Left renal cortex interstitium (tissue), 4 donors: ENCODE measurements around the gene INO80. TPM values are rescaled to one million over a fixed set of nuclear protein-coding genes. Genes with fewer than 3 reads are reported as not detected.
"Not testable (repeated sequence)": the region's sequence is repeated elsewhere in the genome, so short reads cannot be mapped to it uniquely, and the experiment has no call there.

Experiments
- DNase-seq, 4 donors: peaks; one replicate each; pipeline ENCODE4 v3.0.0-alpha.2; 2013; ENCODE audit warnings: low read depth in 4 of 4, low spot score in 2 of 4, missing footprints in 1 of 4
- polyA plus RNA-seq, 4 donors: library from polyadenylated mRNA; unstranded; fragments of 120-200 nt; gene quantifications; one replicate each; pipeline ENCODE4 v1.2.1, GENCODE V29; 2013; ENCODE audit not compliant: insufficient read length in 4 of 4

The INO80 gene
- polyA plus RNA-seq, 4 donors, result 19.8 to 26.1 (median 22.7) TPM

- DNase-seq, result not testable (repeated sequence)
These were observed 161.8 kb downstream of the INO80 start for GRCh38 chr15:40954158-40954848.

GRCh38 chr15:40953713-40954074 lies 162.4 kb downstream of the INO80 start:
- no peak for DNase-seq

DNA sequence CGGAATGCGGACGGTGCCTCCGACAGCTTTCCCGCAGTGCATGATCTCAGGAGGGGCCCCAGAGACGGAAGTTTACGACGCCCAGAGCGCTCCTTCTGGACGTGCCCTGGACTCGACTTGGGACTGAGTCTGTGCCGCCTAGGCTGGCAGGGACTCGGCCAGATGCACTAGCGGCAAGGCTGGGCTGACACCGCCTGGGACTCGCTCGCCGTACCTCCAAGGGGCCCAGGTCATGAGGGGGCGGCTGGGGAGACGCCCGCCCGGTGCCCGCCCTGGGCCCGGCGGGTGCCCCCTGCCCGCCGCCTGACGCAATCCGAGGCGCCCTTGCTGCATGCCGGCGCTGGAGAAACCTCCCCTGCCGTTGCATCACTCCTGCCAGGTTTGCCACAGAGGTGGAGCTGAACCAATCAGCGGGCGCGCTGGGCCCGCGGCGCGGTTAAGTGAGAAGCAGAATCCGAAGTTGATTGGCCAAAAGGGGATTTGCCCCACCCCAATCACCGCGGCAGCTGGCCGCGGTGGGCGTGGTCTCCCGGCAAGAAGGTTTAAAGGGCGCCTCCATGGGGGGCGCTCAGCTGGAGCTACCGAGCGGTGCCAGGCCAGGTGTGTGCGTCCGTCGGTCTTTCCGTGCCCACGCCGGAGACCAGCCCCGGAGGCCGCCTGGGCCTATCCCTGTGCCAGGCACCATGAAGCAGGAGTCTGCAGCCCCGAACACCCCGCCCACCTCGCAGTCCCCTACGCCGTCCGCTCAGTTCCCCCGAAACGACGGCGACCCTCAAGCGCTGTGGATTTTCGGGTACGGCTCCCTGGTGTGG lies 163.0 kb downstream of the INO80 start, which contains the start of gene CHAC1:
Gene CHAC1 (plus strand): TSS at position 571 of the 812 bp plus-strand sequence. CDS start 113 bp downstream, at position 684.
- peak in 3 of 4 donors; percentile 82 to 85 (median 85) for DNase-seq

- DNase-seq, result no peak
These were observed 163.7 kb downstream of the INO80 start for GRCh38 chr15:40952301-40952900.

GRCh38 chr15:40951764-40952163 lies 164.3 kb downstream of the INO80 start:
- DNase-seq, result no peak

DNA sequence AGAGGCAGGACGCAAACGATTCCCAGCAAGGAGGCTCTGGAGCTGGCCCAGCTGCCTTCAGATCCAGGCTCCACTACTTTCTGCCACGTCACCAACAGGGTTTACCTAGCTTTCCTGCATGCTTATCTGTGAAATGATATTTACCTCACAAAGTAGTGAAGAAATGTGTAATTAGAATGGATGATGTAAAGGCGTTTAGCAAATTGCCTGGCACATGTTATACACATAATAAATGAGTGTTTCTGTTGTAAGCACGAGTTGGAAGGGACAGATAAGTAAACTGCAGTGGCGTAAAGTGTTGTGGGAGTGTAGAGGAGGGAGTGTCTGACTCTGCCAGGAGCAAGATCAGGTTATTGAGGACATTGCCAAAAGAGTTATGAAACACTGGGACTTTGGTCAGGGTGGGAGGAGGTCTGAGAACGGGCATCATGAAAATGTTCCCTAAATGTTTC lies 166.3 kb downstream of the INO80 start:
- DNase-seq, result no peak

- DNase-seq, result no peak
These were observed 167.2 kb downstream of the INO80 start for GRCh38 chr15:40948706-40949473.

GRCh38 chr15:40944510-40945296 lies 171.4 kb downstream of the INO80 start:
- no peak for DNase-seq

GRCh38 chr15:40943764-40944365 lies 172.2 kb downstream of the INO80 start:
- DNase-seq, result no peak

GRCh38 chr15:40942878-40943277 lies 173.2 kb downstream of the INO80 start:
- no peak for DNase-seq

DNA sequence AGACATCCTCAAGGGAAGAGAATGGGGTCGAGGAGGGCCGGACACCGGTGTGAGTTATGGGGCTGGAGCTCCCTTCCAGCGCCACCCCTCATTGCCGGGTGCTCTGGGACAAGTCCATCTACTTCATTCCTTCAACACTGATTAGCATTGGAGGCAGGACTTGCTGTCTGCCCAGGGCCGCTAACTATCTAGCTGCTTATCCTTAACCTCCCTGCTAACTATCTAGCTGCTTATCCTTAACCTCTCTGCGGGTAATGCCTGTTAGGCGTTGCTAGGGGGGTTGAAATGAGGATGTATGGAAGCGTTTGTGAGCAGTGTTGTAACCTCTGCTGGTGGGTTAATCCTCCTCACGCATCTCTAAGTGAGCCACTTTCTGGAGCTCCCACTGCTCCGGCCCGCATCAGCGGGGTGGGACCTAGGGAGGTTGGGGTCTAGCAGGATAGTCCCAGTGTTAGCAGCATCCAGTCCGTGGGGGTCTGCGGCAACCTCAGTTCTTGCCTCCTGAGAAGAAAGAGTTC lies 173.7 kb downstream of the INO80 start:
- no peak for DNase-seq

DNA sequence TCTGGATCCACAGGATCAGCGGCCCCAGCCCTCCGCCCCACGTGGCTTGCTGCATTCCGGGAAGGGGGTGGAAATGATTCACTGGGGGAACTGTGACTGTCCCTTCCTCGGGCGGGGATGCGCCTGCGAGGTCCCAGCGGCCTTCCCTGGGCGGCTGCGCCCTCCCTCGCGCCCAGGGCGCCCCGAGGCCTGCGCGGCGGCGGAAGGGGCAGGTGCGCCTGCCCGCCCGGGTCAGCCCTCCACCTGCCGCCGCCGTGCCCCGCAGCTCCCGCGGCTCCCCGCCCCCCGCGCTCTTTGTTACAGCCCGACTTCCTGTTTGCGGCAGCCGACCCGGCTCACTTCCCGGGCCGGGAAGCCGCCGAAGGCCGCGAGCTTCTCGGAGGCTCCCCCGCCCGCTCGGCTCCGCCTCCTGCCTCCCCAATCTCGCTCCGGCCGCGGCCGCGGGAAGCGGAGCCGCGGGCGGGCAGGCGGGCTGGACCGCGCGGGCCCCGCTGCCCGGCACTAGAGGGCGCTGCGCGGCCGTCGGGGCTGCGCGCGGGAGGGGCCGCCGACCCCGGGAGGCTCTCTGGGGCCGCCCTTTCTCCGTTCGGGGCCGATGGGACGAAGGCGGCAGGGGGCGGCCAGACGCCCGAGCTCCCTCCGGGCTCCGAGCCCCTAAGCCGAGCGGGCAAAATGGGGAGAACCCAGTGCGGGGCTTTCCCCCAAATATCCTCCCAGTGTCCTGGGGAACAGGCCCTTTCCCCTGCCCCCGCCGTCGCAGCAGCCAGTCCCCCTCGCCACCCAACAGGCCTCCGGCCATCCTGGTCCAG lies 174.3 kb downstream of the INO80 start:
- peak in 1 of 4 donors; percentile 68 for DNase-seq

GRCh38 chr15:40941068-40941527 lies 175.0 kb downstream of the INO80 start:
- no peak for DNase-seq

GRCh38 chr15:40940296-40940801 lies 175.7 kb downstream of the INO80 start:
- no peak for DNase-seq

DNA sequence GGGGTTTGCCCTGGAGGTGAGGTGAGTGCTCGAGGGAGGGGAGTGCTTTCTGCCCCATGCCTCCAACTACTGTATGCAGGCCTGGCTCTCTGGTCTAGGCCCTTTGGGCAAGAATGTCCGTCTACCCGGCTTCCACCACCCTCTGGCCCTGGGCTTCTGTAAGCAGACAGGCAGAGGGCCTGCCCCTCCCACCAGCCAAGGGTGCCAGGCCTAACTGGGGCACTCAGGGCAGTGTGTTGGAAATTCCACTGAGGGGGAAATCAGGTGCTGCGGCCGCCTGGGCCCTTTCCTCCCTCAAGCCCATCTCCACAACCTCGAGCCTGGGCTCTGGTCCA lies 177.6 kb downstream of the INO80 start:
- DNase-seq, result no peak

GRCh38 chr15:40937762-40938535 lies 178.1 kb downstream of the INO80 start:
- DNase-seq, result no peak
